ENCODE data around the gene CRB1. TPM values are rescaled to one million over a fixed set of nuclear protein-coding genes. Genes with fewer than 3 reads are reported as not detected.
"Not testable (repeated sequence)": the region's sequence is repeated elsewhere in the genome, so short reads cannot be mapped to it uniquely, and the experiment has no call there.

The CRB1 gene
- total and polyA plus RNA-seq, 2 donors = 0.22 to 0.58 TPM

GRCh38 chr1:197404774-197405173, 136.7 kb downstream of the CRB1 start:
- H3K36me3 ChIP-seq (ENCODE audit: insufficient read depth); H3K4me3 ChIP-seq (ENCODE audit: low read depth, low read length); H3K27ac ChIP-seq (ENCODE audit: low read depth); H3K4me1 ChIP-seq (ENCODE audit: insufficient read depth); DNase-seq (ENCODE audit: extremely low spot score): not testable (repeated sequence)
- WGBS = 94% methylated on average over 5 of the region's 8 CpGs

- H3K27ac ChIP-seq (ENCODE audit: low read depth); H3K36me3 ChIP-seq (ENCODE audit: insufficient read depth); H3K4me1 ChIP-seq (ENCODE audit: insufficient read depth); DNase-seq (ENCODE audit: extremely low spot score); H3K4me3 ChIP-seq (ENCODE audit: low read depth, low read length): not testable (repeated sequence)
- WGBS = 93% methylated on average over 25 of the region's 28 CpGs
Observed at GRCh38 chr1:197405614-197406013, 137.6 kb downstream of the CRB1 start.

GRCh38 chr1:197413564-197413963, 145.5 kb downstream of the CRB1 start:
- Histone ChIP-seq H3K4me3 (ENCODE audit: low read depth, low read length) (no peak overlapping the region), H3K27ac (ENCODE audit: low read depth) (no peak overlapping the region), H3K4me1 (ENCODE audit: insufficient read depth) (no peaks in the 10 kb centered on the region), H3K36me3 (ENCODE audit: insufficient read depth) (no peaks in the 10 kb centered on the region)
- DNase-seq (ENCODE audit: extremely low spot score) = no peak
- 58% methylated on average over 2 of the region's 2 CpGs for WGBS

- no peak for DNase-seq (ENCODE audit: extremely low spot score)
- H3K27ac ChIP-seq (ENCODE audit: low read depth) = no peak overlapping the region
- no peaks in the 10 kb centered on the region for H3K4me1 ChIP-seq (ENCODE audit: insufficient read depth)
- no peaks in the 10 kb centered on the region for H3K36me3 ChIP-seq (ENCODE audit: insufficient read depth)
- no peak overlapping the region for H3K4me3 ChIP-seq (ENCODE audit: low read depth, low read length)
- WGBS = 60% methylated on average over 3 of the region's 3 CpGs
Observed at GRCh38 chr1:197415221-197415620, 147.2 kb downstream of the CRB1 start.

- no peaks in the 10 kb centered on the region for H3K36me3 ChIP-seq (ENCODE audit: insufficient read depth)
- 98% methylated on average over 1 of the region's 1 CpG for WGBS
- no peak for DNase-seq (ENCODE audit: extremely low spot score)
- H3K27ac ChIP-seq (ENCODE audit: low read depth) = no peak overlapping the region
- no peaks in the 10 kb centered on the region for H3K4me1 ChIP-seq (ENCODE audit: insufficient read depth)
- H3K4me3 ChIP-seq (ENCODE audit: low read depth, low read length) = no peak overlapping the region
Observed at GRCh38 chr1:197418693-197419092, 150.6 kb downstream of the CRB1 start.

GRCh38 chr1:197422993-197423392, 154.9 kb downstream of the CRB1 start:
- Histone ChIP-seq H3K36me3 (ENCODE audit: insufficient read depth) (no peaks in the 10 kb centered on the region), H3K4me3 (ENCODE audit: low read depth, low read length) (no peak overlapping the region), H3K27ac (ENCODE audit: low read depth) (no peak overlapping the region), H3K4me1 (ENCODE audit: insufficient read depth) (no peaks in the 10 kb centered on the region)
- no peak for DNase-seq (ENCODE audit: extremely low spot score)
- 93% methylated on average over 1 of the region's 1 CpG for WGBS

GRCh38 chr1:197424380-197424779, 156.3 kb downstream of the CRB1 start:
- Histone ChIP-seq H3K4me3 (ENCODE audit: low read depth, low read length) (no peak overlapping the region), H3K4me1 (ENCODE audit: insufficient read depth) (no peaks in the 10 kb centered on the region), H3K36me3 (ENCODE audit: insufficient read depth) (no peaks in the 10 kb centered on the region), H3K27ac (ENCODE audit: low read depth) (no peak overlapping the region)
- 87% methylated on average over 6 of the region's 6 CpGs for WGBS
- no peak for DNase-seq (ENCODE audit: extremely low spot score)

GRCh38 chr1:197429372-197429771, 161.3 kb downstream of the CRB1 start:
- H3K4me3 ChIP-seq (ENCODE audit: low read depth, low read length) = no peak overlapping the region
- 93% methylated on average over 7 of the region's 7 CpGs for WGBS

GRCh38 chr1:197435224-197435623, 167.2 kb downstream of the CRB1 start:
- WGBS = 26% methylated on average over 1 of the region's 1 CpG
- H3K4me3 ChIP-seq (ENCODE audit: low read depth, low read length) = no peak overlapping the region
- H3K27ac ChIP-seq (ENCODE audit: low read depth) = no peak overlapping the region
- DNase-seq (ENCODE audit: extremely low spot score) = no peak
- H3K36me3 ChIP-seq (ENCODE audit: insufficient read depth) = no peaks in the 10 kb centered on the region
- H3K4me1 ChIP-seq (ENCODE audit: insufficient read depth) = no peaks in the 10 kb centered on the region

More at GRCh38 chr1:197429372-197429771, 161.3 kb downstream of the CRB1 start:
- Histone ChIP-seq H3K4me1 (ENCODE audit: insufficient read depth) (no peaks in the 10 kb centered on the region), H3K27ac (ENCODE audit: low read depth) (no peak overlapping the region), H3K36me3 (ENCODE audit: insufficient read depth) (no peaks in the 10 kb centered on the region)
- no peak for DNase-seq (ENCODE audit: extremely low spot score)

GRCh38 chr1:197437601-197438000, 169.5 kb downstream of the CRB1 start:
- DNase-seq (ENCODE audit: extremely low spot score) = no peak
- WGBS = 81% methylated on average over 3 of the region's 3 CpGs
- no peaks in the 10 kb centered on the region for H3K4me1 ChIP-seq (ENCODE audit: insufficient read depth)
- no peak overlapping the region for H3K4me3 ChIP-seq (ENCODE audit: low read depth, low read length)
- no peaks in the 10 kb centered on the region for H3K36me3 ChIP-seq (ENCODE audit: insufficient read depth)
- H3K27ac ChIP-seq (ENCODE audit: low read depth) = no peak overlapping the region

- no peaks in the 10 kb centered on the region for H3K36me3 ChIP-seq (ENCODE audit: insufficient read depth)
- WGBS = 20% methylated on average over 3 of the region's 3 CpGs
Observed at GRCh38 chr1:197438010-197438790, 170.1 kb downstream of the CRB1 start.

GRCh38 chr1:197439708-197440280, 171.7 kb downstream of the CRB1 start:
- Histone ChIP-seq H3K4me1 (ENCODE audit: insufficient read depth) (no peaks in the 10 kb centered on the region), H3K27ac (ENCODE audit: low read depth) (no peak overlapping the region), H3K4me3 (ENCODE audit: low read depth, low read length) (no peak overlapping the region), H3K36me3 (ENCODE audit: insufficient read depth) (no peaks in the 10 kb centered on the region)
- DNase-seq (ENCODE audit: extremely low spot score) = no peak
- WGBS = 70% methylated on average over 4 of the region's 4 CpGs

More at GRCh38 chr1:197438010-197438790, 170.1 kb downstream of the CRB1 start:
- H3K4me3 ChIP-seq (ENCODE audit: low read depth, low read length) = no peak overlapping the region
- H3K27ac ChIP-seq (ENCODE audit: low read depth) = no peak overlapping the region
- DNase-seq (ENCODE audit: extremely low spot score) = peak; percentile 66
- H3K4me1 ChIP-seq (ENCODE audit: insufficient read depth) = no peaks in the 10 kb centered on the region

GRCh38 chr1:197440715-197441114, 172.7 kb downstream of the CRB1 start:
- no peaks in the 10 kb centered on the region for H3K36me3 ChIP-seq (ENCODE audit: insufficient read depth)
- H3K4me3 ChIP-seq (ENCODE audit: low read depth, low read length) = no peak overlapping the region
- H3K27ac ChIP-seq (ENCODE audit: low read depth) = no peak overlapping the region
- DNase-seq (ENCODE audit: extremely low spot score) = no peak
- 29% methylated on average over 2 of the region's 2 CpGs for WGBS
- H3K4me1 ChIP-seq (ENCODE audit: insufficient read depth) = no peaks in the 10 kb centered on the region

- Histone ChIP-seq H3K4me3 (ENCODE audit: low read depth, low read length) (no peak overlapping the region), H3K36me3 (ENCODE audit: insufficient read depth) (no peaks in the 10 kb centered on the region), H3K27ac (ENCODE audit: low read depth) (no peak overlapping the region), H3K4me1 (ENCODE audit: insufficient read depth) (no peaks in the 10 kb centered on the region)
- 21% methylated on average over 8 of the region's 8 CpGs for WGBS
- no peak for DNase-seq (ENCODE audit: extremely low spot score)
Observed at GRCh38 chr1:197441999-197442414, 174.0 kb downstream of the CRB1 start.
